Cardiac muscle cell (in vitro differentiated cells and primary cell): Measurements from ENCODE around the gene JARID2. TPM values are rescaled to one million over a fixed set of nuclear protein-coding genes. Genes with fewer than 3 reads are reported as not detected.
A peak's percentile ranks its signal among the peaks of the same experiment; 100 is the strongest.

ENCODE experiments used
- DNase-seq, 2 donors: peaks; one replicate each; pipeline versions ENCODE4 v3.0.0 to v3.0.0-alpha.2; 2010 to 2017; ENCODE audit warnings: low read depth in 1 of 2, low spot score in 1 of 2
- H3K27ac ChIP-seq: fragments of 200-600 bp; sonication (generic); 2 replicates; pipeline ENCODE4 v1.5.1; 2016
- H3K27me3 ChIP-seq: fragments of 200-600 bp; sonication (generic); 2 replicates; pipeline ENCODE4 v1.6.0; 2016; ENCODE audit warnings: control low read depth
- H3K36me3 ChIP-seq: fragments of 200-600 bp; sonication (generic); 2 replicates; pipeline ENCODE4 v1.5.1; 2016; ENCODE audit warnings: control low read depth
- H3K4me1 ChIP-seq: fragments of 200-600 bp; sonication (generic); 2 replicates; pipeline ENCODE4 v1.8.1; 2017; ENCODE audit warnings: low read depth, mild to moderate bottlenecking, mixed run types
- H3K4me3 ChIP-seq: fragments of 200-600 bp; sonication (generic); 2 replicates; pipeline ENCODE4 v1.5.1; 2016; ENCODE audit warnings: mild to moderate bottlenecking
- H3K9me3 ChIP-seq: fragments of 200-600 bp; sonication (generic); 2 replicates; pipeline ENCODE4 v1.5.1; 2017; ENCODE audit warnings: low read depth, mild to moderate bottlenecking, control low read depth
- CTCF ChIP-seq: IDR thresholded peaks from 2 replicates; pipeline ENCODE4 v1.5.1; 2012; ENCODE audit warnings: low read depth, mild to moderate bottlenecking, low read length
- polyA plus RNA-seq: library from polyadenylated mRNA; unstranded; fragments of >200 nt; fragmentation: Nextera tagmentation; extraction: Ambion mirVana; gene quantifications from 2 replicates; pipeline ENCODE4 v1.2.1, GENCODE V29; 2016
- total RNA-seq: library from RNA; depleted of rRNA; stranded (reverse); fragments of >200 nt; gene quantifications from 2 replicates; pipeline ENCODE4 v1.2.3, GENCODE V29; 2016

Gene JARID2
- total and polyA plus RNA-seq, 2 experiments from 2014 or later = 9.7 to 26.4 TPM

DNA sequence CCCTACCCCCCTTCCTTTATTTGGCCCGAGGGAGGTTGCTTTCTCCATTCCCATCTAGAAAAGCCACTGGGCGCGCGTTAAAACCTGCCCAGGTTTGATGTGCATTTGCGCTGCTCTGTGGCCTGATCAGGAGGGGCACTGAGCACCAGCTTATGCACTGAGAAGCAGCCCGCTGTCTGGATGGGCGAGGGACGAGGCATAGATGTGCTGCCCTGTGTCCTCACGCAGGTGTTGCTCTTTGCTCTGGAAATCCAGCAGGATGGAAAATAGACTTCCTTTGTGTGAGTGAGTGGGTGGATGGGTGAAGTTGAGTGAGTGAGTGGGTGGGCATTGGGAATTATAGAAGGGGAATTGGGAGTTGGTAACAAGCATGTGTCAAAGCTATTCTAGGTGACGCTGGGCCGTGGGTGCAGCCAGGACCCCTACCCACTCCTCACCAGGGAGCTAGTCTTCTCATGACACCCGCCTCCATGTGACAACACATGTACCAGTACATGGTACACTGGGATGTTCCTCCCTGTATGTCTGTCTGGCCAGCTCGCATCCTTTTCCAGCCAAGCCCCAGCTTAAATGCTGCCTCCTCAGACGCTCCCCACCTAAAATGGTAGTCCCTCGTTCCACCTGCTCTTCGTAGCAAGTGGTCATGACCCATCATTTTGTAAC lies 254.3 kb downstream of the JARID2 start:
- peaks cover 5% of the 10 kb centered on the region for H3K4me1 ChIP-seq
- H3K27ac ChIP-seq = no peak overlapping the region
- H3K9me3 ChIP-seq = no peaks in the 10 kb centered on the region
- H3K36me3 ChIP-seq = no peaks in the 10 kb centered on the region
- H3K4me3 ChIP-seq = no peak overlapping the region
- DNase-seq = no peak
- no peaks in the 10 kb centered on the region for H3K27me3 ChIP-seq
- no peak for TF ChIP-seq CTCF

- Histone ChIP-seq H3K27me3 (no peaks in the 10 kb centered on the region), H3K36me3 (no peaks in the 10 kb centered on the region), H3K9me3 (no peaks in the 10 kb centered on the region), H3K4me1 (no peaks in the 10 kb centered on the region), H3K4me3 (no peak overlapping the region), H3K27ac (no peak overlapping the region)
- DNase-seq = peak in 1 of 2 donors; percentile 30
- no peak for TF ChIP-seq CTCF
Measured at GRCh38 chr6:15500901-15501825, 255.3 kb downstream of the JARID2 start.

DNA sequence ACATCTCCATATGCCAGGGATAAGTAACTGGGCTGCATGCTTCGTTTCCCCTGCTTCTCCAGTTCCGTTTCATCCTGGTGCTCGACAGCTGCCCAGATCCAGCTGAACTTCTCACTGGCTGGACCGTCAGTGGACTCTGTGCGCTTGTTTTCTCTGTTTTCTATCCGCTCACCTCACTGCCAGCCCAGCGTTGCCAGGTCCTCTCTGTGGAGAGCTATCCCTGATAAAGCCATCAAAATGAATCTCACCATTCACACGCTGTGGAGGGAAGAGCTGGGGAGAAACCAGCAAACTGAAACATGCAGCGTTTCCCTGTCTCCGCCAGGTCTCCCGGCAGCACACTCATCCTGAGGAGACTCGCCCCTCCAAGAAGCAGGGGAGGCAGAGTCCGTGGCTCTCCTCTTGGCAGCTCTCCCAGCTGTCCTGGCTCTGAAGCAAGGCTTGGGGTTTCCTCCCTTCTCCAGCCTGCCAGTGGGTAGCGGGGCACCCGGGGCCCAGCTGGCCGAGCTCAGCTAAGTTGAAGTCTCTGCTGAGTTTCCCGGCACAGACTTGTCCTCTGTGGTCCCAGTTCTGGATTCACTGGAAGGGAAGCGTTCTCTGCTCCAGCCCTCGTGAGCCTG lies 256.1 kb downstream of the JARID2 start:
- no peaks in the 10 kb centered on the region for H3K4me1 ChIP-seq
- no peak overlapping the region for H3K4me3 ChIP-seq
- DNase-seq = peak in 1 of 2 donors; percentile 95
- H3K9me3 ChIP-seq = no peaks in the 10 kb centered on the region
- no peaks in the 10 kb centered on the region for H3K27me3 ChIP-seq
- no peak overlapping the region for H3K27ac ChIP-seq
- H3K36me3 ChIP-seq = no peaks in the 10 kb centered on the region
- no peak for TF ChIP-seq CTCF

DNA sequence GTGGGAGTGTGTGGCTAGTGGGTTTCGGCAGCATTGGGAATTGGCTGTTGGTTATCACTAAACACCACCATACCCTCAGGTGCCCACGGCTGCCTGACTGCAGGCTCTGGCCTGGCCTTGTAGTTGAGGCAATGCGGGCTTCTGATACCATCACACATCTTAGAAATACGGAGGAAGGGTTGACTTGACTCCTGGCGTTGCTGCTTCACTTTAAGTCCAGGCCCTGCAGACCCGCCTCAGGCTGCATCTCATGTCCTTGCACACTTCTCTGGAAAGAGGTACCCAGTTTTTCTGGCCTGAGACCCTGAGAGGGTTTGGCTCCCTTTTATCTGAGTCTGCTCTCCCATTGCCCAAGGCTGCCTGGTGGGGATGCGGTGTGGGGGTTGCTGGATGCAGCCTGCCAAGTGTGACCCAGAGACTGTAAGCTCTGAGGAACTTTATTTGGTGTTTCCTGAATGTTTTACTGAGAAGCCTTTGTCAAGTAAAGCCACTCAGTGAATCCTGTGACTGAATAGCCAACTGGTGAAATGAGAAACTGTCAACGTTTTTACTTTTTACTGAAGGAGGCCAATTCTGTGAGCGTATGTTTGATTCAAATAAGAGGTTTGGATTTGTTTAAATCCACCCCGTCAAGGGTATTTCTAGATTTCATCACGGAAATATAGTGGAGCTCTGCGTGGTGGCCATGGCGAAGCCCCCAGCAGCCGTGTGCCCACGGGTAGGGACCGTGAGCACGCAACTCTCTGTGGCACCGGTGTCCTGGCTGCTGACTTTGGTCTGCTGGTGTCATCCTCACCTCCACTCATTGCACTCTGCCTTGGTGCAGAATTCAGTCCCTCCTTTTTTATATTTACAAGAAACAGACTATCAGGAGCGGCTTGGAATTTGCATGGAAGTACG lies 256.8 kb downstream of the JARID2 start:
- no peak overlapping the region for H3K4me3 ChIP-seq
- no peaks in the 10 kb centered on the region for H3K36me3 ChIP-seq
- H3K27ac ChIP-seq = no peak overlapping the region
- H3K4me1 ChIP-seq = no peaks in the 10 kb centered on the region
- TF ChIP-seq CTCF = no peak
- DNase-seq = peak in 1 of 2 donors; percentile 30
- H3K27me3 ChIP-seq = no peaks in the 10 kb centered on the region
- H3K9me3 ChIP-seq = no peaks in the 10 kb centered on the region

DNA sequence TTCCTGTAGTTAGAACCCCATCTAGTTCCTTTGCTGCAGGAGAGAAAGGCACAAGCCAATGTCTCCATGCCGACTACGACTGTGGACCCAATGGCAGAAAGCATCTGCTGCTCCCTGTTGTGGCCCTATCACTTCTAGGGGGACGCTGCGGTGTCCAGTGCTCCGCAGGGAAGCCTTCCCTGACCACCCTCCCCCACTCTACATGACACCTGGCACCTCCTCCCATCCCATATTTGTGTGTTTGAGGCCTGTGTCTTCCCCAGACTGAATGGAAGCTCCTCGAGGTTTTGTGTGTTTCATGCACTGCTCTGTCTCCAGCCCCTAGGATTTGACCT lies 257.4 kb downstream of the JARID2 start:
- H3K9me3 ChIP-seq = no peaks in the 10 kb centered on the region
- H3K27me3 ChIP-seq = no peaks in the 10 kb centered on the region
- no peaks in the 10 kb centered on the region for H3K4me1 ChIP-seq
- no peak for DNase-seq
- no peak overlapping the region for H3K27ac ChIP-seq
- no peak for TF ChIP-seq CTCF
- H3K4me3 ChIP-seq = no peak overlapping the region
- peaks cover under 1% of the 10 kb centered on the region for H3K36me3 ChIP-seq
